Left ventricle myocardium inferior (tissue), 1 donor: ENCODE results near the gene SPARCL1. TPM values are rescaled to one million over a fixed set of nuclear protein-coding genes. Genes with fewer than 3 reads are reported as not detected.
"Not testable (repeated sequence)": the region's sequence is repeated elsewhere in the genome, so short reads cannot be mapped to it uniquely, and the experiment has no call there.

ENCODE experiments used
- DNase-seq: peaks from one replicate; pipeline ENCODE4 v3.0.0-alpha.2; 2020
- H3K27ac ChIP-seq: fragments of 200-600 bp; replicated peaks from 2 replicates; pipeline ENCODE4 v1.8.0; 2021
- H3K27me3 ChIP-seq: fragments of 200-600 bp; 2 replicates; pipeline ENCODE4 v1.8.0; 2021; ENCODE audit warnings: low read depth
- H3K36me3 ChIP-seq: fragments of 200-600 bp; 2 replicates; pipeline ENCODE4 v1.8.0; 2021
- H3K4me1 ChIP-seq: fragments of 200-600 bp; 2 replicates; pipeline ENCODE4 v1.8.0; 2021
- H3K4me3 ChIP-seq: fragments of 200-600 bp; 2 replicates; pipeline ENCODE4 v1.8.0; 2021; ENCODE audit warnings: mild to moderate bottlenecking, moderate library complexity
- H3K9me3 ChIP-seq: fragments of 200-600 bp; replicated peaks from 2 replicates; pipeline ENCODE4 v1.8.0; 2021
- CTCF ChIP-seq: fragments of 200-600 bp; IDR thresholded peaks from 2 replicates; pipeline ENCODE4 v1.8.0; 2021; ENCODE audit warnings: antibody characterized with exemption, mild to moderate bottlenecking, borderline replicate concordance
- intact Hi-C: fragments of 100-400 bp; cut with micrococcal nuclease; formaldehyde crosslinking; loops from one replicate; pipeline ENCODE4 v1.11.0; 2022
- total RNA-seq: library from RNA; stranded (reverse); fragmentation: NEBNext Ultra II Directional; extraction: Animal tissue kit (Norgen Biotek cat#: 25700); gene quantifications from one replicate; pipeline ENCODE4 v1.2.1, GENCODE V29; 2021
- donor health status: DM: no; HTN: yes; CAD: no; lungs with severe emphysema.

SPARCL1 gene
- total RNA-seq, 1 donor from 2014 or later: 292 TPM

DNA sequence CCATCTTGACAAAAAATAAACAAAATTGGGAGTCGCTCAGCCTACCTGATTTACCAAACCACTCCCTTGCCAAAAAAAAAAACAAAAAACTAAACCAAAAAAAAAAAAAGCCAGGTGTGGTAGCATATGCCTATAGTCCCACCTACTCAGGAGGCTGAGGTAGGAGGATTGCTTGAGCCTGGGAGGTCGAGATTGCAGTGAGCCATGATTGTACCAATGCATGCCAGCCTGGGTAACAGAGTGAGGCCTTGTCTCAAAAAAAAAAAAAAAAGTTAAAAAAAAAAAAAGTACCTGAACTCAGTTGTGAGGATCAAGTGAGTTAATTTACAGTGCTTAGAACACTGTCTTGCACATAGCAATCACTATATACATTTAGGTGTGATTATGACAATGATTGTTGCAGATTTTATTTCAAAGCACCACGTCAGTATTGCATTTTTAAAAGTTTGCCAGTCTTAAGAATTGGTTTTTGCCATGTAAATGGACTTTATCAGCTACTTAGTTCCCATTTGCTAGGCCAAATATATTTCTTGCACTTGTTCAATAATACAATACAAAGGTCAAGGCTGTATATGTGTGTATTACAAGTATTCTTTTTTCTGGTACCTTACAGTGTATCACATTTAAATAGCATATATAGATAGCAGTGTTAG is 102.2 kb downstream of the SPARCL1 start:
- Histone ChIP-seq H3K36me3 (no peaks in the 10 kb centered on the region), H3K27ac (no peak overlapping the region), H3K4me1 (peaks cover 51% of the 10 kb centered on the region), H3K27me3 (no peaks in the 10 kb centered on the region), H3K4me3 (no peak overlapping the region), H3K9me3 (no peaks in the 10 kb centered on the region)
- DNase-seq: no peak
- no peak for TF ChIP-seq CTCF
- intact Hi-C loops: no loop called here

GRCh38 chr4:87425711-87426110 is 103.5 kb downstream of the SPARCL1 start:
- Histone ChIP-seq H3K9me3 (no peaks in the 10 kb centered on the region), H3K36me3 (no peaks in the 10 kb centered on the region), H3K4me3 (no peak overlapping the region), H3K27ac (no peak overlapping the region), H3K4me1 (peaks cover 61% of the 10 kb centered on the region), H3K27me3 (no peaks in the 10 kb centered on the region)
- no peak for DNase-seq
- intact Hi-C loops: no loop called here
- no peak for TF ChIP-seq CTCF

- DNase-seq, H3K27ac ChIP-seq, intact Hi-C loops, H3K27me3 ChIP-seq, H3K9me3 ChIP-seq, H3K36me3 ChIP-seq: not testable (repeated sequence)
- Histone ChIP-seq H3K4me1 (peaks cover 52% of the 10 kb centered on the region), H3K4me3 (peak overlapping the region; percentile 86)
Measured at GRCh38 chr4:87424099-87424543, 105.1 kb downstream of the SPARCL1 start.

Other genes starting within 250 kb of the SPARCL1 start
- 0.08 TPM for gene HSD17B13, start 206.5 kb downstream of the SPARCL1 start, total RNA-seq
- gene HSD17B11, start 138.2 kb downstream of the SPARCL1 start, total RNA-seq: 11.7 TPM
- gene NUDT9, start 106.8 kb downstream of the SPARCL1 start, total RNA-seq: 29.2 TPM
- not detected for gene DSPP, start 79.2 kb upstream of the SPARCL1 start, total RNA-seq
- gene DMP1, start 120.9 kb upstream of the SPARCL1 start, total RNA-seq: not detected